Measurements from ENCODE around the gene CHDH. TPM values are rescaled to one million over a fixed set of nuclear protein-coding genes. Genes with fewer than 3 reads are reported as not detected.

CHDH gene
- total RNA-seq, 1 experiment from 2014 or later = 5.1 TPM

DNA sequence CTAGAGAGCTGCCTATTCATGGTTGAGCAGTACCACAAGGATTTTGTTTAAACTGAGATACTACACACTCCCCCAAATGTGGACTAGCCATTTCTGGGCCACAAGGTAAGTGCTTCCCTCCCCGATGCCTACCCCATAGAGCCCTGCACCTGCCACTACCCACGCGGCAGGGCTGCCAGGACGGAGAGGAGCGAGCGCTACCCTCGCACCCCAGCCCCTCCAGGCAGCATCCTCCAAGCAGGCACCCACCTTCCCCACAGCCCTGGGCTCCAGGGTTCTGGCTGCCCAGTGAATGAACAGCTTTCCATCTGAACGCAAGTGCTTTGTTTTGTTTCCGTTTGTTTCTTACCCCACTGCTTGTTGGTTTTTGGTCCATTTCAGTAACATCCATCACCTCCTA lies 59.2 kb downstream of the CHDH start:
- H3K9ac ChIP-seq (ENCODE audit: low read length) = no peak overlapping the region
- ChIA-PET POLR2A (ENCODE audit: unreplicated experiment) (no interaction called here), CTCF (no interaction called here)
- ATAC-seq = no peak
- no peaks in the 10 kb centered on the region for H3K4me1 ChIP-seq (ENCODE audit: insufficient read depth, low read length)
- H3K4me3 ChIP-seq (ENCODE audit: low read length) = no peak overlapping the region
- no peak overlapping the region for H3K4me2 ChIP-seq (ENCODE audit: low read length)
- no peaks in the 10 kb centered on the region for H3K79me2 ChIP-seq (ENCODE audit: low read length)
- no peaks in the 10 kb centered on the region for H4K20me1 ChIP-seq (ENCODE audit: low read length)
- H3F3A ChIP-seq (ENCODE audit: low read length, unreplicated experiment) = no peaks in the 10 kb centered on the region
- H2AFZ ChIP-seq (ENCODE audit: low read length) = no peak overlapping the region
- no peaks in the 10 kb centered on the region for H3K36me3 ChIP-seq (ENCODE audit: low read depth, low read length)
- H3K9me2 ChIP-seq (replicated peaks; ENCODE audit: low read length) = no peaks in the 10 kb centered on the region
- H3K27me3 ChIP-seq (ENCODE audit: low read length) = peaks cover 86% of the 10 kb centered on the region
- H3K9me3 ChIP-seq (ENCODE audit: low read length) = no peaks in the 10 kb centered on the region
- H3K27ac ChIP-seq (ENCODE audit: low read length) = no peak overlapping the region
- no TSS peak for BruUV-seq (replicated peaks)
- intact Hi-C loops (cut with micrococcal nuclease) = no loop called here
- TF ChIP-seq EZH2 (IDR thresholded peaks at IDR 0.05; ENCODE audit: low read length, unreplicated experiment) (no peak), EZH2phosphoT487 (IDR thresholded peaks at IDR 0.05; ENCODE audit: borderline replicate concordance, low read length) (no peak), CTCF (conservative IDR thresholded peaks at IDR 0.05; ENCODE audit: low read depth, low read length) (no peak)
- DNase-seq = no peak

- Histone ChIP-seq H3K79me2 (ENCODE audit: low read length) (no peaks in the 10 kb centered on the region), H3K27ac (ENCODE audit: low read length) (no peak overlapping the region), H3K9ac (ENCODE audit: low read length) (no peak overlapping the region), H3F3A (ENCODE audit: low read length, unreplicated experiment) (no peaks in the 10 kb centered on the region), H3K9me3 (ENCODE audit: low read length) (no peaks in the 10 kb centered on the region), H3K4me1 (ENCODE audit: insufficient read depth, low read length) (no peaks in the 10 kb centered on the region), H3K36me3 (ENCODE audit: low read depth, low read length) (no peaks in the 10 kb centered on the region), H2AFZ (ENCODE audit: low read length) (no peak overlapping the region), H4K20me1 (ENCODE audit: low read length) (no peaks in the 10 kb centered on the region), H3K9me2 (replicated peaks; ENCODE audit: low read length) (no peaks in the 10 kb centered on the region), H3K4me3 (ENCODE audit: low read length) (no peak overlapping the region), H3K27me3 (ENCODE audit: low read length) (peaks cover 89% of the 10 kb centered on the region), H3K4me2 (ENCODE audit: low read length) (no peak overlapping the region)
- TF ChIP-seq EZH2 (IDR thresholded peaks at IDR 0.05; ENCODE audit: low read length, unreplicated experiment) = no peak
- TF ChIP-seq EZH2phosphoT487 (IDR thresholded peaks at IDR 0.05; ENCODE audit: borderline replicate concordance, low read length) = no peak
- TF ChIP-seq CTCF (conservative IDR thresholded peaks at IDR 0.05; ENCODE audit: low read depth, low read length) = no peak
- CTCF ChIA-PET = no interaction called here
- DNase-seq = no peak
- no TSS peak for BruUV-seq (replicated peaks)
- no peak for ATAC-seq
- POLR2A ChIA-PET (ENCODE audit: unreplicated experiment) = no interaction called here
- intact Hi-C loops (cut with micrococcal nuclease) = no loop called here
Measured at GRCh38 chr3:53780806-53781205, 65.4 kb downstream of the CHDH start.

GRCh38 chr3:53780171-53780570 lies 66.0 kb downstream of the CHDH start:
- Histone ChIP-seq H3K9me2 (replicated peaks; ENCODE audit: low read length) (no peaks in the 10 kb centered on the region), H3K79me2 (ENCODE audit: low read length) (no peaks in the 10 kb centered on the region), H3K9me3 (ENCODE audit: low read length) (no peaks in the 10 kb centered on the region), H2AFZ (ENCODE audit: low read length) (no peak overlapping the region), H3K27me3 (ENCODE audit: low read length) (peaks cover 85% of the 10 kb centered on the region), H3K27ac (ENCODE audit: low read length) (no peak overlapping the region), H3F3A (ENCODE audit: low read length, unreplicated experiment) (no peaks in the 10 kb centered on the region), H3K4me3 (ENCODE audit: low read length) (no peak overlapping the region), H4K20me1 (ENCODE audit: low read length) (no peaks in the 10 kb centered on the region), H3K36me3 (ENCODE audit: low read depth, low read length) (no peaks in the 10 kb centered on the region), H3K4me2 (ENCODE audit: low read length) (no peak overlapping the region), H3K9ac (ENCODE audit: low read length) (no peak overlapping the region), H3K4me1 (ENCODE audit: insufficient read depth, low read length) (no peaks in the 10 kb centered on the region)
- BruUV-seq (replicated peaks) = no TSS peak
- TF ChIP-seq EZH2phosphoT487 (IDR thresholded peaks at IDR 0.05; ENCODE audit: borderline replicate concordance, low read length) (no peak), CTCF (conservative IDR thresholded peaks at IDR 0.05; ENCODE audit: low read depth, low read length) (no peak), EZH2 (IDR thresholded peaks at IDR 0.05; ENCODE audit: low read length, unreplicated experiment) (no peak)
- POLR2A ChIA-PET (ENCODE audit: unreplicated experiment) = no interaction called here
- intact Hi-C loops (cut with micrococcal nuclease) = no loop called here
- DNase-seq = no peak
- CTCF ChIA-PET = no interaction called here
- ATAC-seq = no peak

Data from PC-3 (cell line).